Uterus (tissue), 2 donors: Measurements from ENCODE around the gene CMTM5.

Source experiments
- POLR2A ChIP-seq, 2 donors: fragments of 450-650 bp; IDR thresholded peaks; one replicate each; pipeline ENCODE4 v1.6.1; 2016; ENCODE audit warnings: antibody characterized with exemption in 2 of 2, mild to moderate bottlenecking in 1 of 2, moderate library complexity in 1 of 2
- TF ChIP-seq, protein P1 (sequence below), 4 experiments: fragments of 200-600 bp in 2 of 4; fragments of 450-650 bp in 2 of 4; sonication (generic) in 2 of 4; IDR thresholded peaks; one replicate each; pipeline ENCODE4 v1.5.1; 2016 to 2019; ENCODE audit warnings: antibody characterized with exemption in 4 of 4, mild to moderate bottlenecking in 2 of 4, moderate library complexity in 1 of 4

DNA sequence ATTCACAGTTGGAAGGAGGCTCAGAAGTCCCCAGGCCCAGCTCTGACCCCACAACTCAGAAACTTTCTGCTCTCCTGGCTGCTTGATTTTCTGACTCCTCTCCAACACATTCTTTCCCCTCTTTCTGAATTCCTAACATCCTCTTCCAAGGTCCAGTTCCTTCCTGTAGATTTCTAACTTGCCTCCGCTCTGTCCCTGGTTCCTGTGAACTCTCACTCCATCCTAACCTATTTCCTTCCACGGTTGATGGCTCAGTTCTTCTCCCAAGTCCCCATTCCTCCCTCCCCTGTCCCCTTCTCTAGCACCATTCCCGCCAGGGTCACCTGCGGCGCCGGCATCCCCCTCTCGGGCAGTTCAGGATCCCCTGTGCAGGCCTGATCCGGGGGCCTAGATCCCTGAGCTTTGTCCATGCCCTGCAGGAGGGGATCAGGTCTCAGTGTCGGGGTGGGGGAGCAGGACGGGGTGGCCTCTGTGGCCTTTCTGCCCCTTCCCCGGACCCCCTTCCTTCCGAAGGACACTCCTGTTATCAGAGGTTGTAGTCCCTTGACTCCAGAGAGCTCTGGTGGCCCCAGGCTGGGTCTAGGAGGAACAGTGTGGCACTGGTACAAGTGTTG, 18.2 kb upstream of the CMTM5 start:
- TF ChIP-seq POLR2A (IDR thresholded peaks at IDR 0.05): no peak
- TF ChIP-seq, protein P1, sequence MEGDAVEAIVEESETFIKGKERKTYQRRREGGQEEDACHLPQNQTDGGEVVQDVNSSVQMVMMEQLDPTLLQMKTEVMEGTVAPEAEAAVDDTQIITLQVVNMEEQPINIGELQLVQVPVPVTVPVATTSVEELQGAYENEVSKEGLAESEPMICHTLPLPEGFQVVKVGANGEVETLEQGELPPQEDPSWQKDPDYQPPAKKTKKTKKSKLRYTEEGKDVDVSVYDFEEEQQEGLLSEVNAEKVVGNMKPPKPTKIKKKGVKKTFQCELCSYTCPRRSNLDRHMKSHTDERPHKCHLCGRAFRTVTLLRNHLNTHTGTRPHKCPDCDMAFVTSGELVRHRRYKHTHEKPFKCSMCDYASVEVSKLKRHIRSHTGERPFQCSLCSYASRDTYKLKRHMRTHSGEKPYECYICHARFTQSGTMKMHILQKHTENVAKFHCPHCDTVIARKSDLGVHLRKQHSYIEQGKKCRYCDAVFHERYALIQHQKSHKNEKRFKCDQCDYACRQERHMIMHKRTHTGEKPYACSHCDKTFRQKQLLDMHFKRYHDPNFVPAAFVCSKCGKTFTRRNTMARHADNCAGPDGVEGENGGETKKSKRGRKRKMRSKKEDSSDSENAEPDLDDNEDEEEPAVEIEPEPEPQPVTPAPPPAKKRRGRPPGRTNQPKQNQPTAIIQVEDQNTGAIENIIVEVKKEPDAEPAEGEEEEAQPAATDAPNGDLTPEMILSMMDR (IDR thresholded peaks at IDR 0.05): no peak
